SH-SY5Y (cell line): ENCODE measurements around the gene VASH2.

Source experiments
- GATA2 ChIP-seq: IDR thresholded peaks from 2 replicates; pipeline ENCODE4 v1.6.1; 2011; ENCODE audit warnings: mild to moderate bottlenecking, low read depth, low read length
- GATA3 ChIP-seq: IDR thresholded peaks from 2 replicates; pipeline ENCODE4 v1.6.1; 2011; ENCODE audit warnings: low read depth, mild to moderate bottlenecking, low read length, moderate library complexity

DNA sequence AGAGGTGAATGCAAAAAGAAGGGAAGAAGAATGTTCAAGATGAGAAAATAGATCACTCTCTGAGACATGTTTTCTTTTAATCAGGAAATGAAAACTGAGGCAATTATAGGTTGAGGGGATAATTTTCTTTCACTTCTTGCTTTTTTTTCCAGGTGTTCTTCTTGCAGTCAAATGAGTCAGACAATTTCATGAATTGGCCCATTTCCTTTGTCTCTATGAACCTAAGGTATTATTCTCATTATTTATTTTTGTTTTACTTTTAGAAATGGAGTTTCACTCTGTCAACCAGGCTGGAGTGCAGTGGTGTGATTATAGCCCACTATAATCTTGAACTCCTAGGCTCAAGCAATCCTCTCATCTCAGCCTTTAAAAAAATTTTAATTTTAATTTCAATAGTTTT, 3.5 kb upstream of the VASH2 start:
- TF ChIP-seq GATA2 (no peak), GATA3 (no peak)
